Measurements from ENCODE around the gene HSH2D. TPM values are rescaled to one million over a fixed set of nuclear protein-coding genes. Genes with fewer than 3 reads are reported as not detected.

Gene HSH2D
- total and polyA plus RNA-seq, 9 of the 15 experiments (the other 6 are each of a cell fraction or from before 2014, with no cell fraction given), result 0.03 to 1.1 (median 0.35) TPM; not detected in 1

DNA sequence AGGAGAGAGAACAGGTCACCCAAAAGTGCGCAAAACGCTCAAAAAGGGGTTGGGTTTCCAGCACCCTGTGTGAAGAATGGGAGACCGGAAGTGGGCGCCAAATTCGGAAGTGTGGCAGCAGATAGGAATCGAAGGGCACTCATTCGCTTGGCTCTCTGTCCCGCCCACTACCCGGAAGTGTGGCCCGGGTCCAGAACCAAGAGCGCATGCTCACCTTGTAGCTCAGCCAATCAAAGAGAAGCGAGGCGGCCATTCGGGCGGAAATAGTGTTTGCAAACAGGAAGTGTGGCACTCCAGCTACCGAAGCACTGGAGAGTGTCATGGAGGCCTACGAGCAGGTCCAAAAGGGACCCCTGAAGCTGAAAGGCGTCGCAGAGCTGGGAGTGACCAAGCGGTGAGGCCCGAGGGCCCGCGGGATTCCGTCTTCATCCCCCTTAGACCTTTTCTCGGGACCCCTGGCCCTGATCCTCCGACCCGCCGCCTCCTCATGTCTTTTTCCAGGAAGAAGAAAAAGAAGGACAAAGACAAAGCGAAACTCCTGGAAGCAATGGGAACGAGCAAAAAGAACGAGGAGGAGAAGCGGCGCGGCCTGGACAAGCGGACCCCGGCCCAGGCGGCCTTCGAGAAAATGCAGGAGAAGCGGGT lies 41.8 kb downstream of the HSH2D start, which contains the start of gene FAM32A (continued):
- TF ChIP-seq, protein P1, sequence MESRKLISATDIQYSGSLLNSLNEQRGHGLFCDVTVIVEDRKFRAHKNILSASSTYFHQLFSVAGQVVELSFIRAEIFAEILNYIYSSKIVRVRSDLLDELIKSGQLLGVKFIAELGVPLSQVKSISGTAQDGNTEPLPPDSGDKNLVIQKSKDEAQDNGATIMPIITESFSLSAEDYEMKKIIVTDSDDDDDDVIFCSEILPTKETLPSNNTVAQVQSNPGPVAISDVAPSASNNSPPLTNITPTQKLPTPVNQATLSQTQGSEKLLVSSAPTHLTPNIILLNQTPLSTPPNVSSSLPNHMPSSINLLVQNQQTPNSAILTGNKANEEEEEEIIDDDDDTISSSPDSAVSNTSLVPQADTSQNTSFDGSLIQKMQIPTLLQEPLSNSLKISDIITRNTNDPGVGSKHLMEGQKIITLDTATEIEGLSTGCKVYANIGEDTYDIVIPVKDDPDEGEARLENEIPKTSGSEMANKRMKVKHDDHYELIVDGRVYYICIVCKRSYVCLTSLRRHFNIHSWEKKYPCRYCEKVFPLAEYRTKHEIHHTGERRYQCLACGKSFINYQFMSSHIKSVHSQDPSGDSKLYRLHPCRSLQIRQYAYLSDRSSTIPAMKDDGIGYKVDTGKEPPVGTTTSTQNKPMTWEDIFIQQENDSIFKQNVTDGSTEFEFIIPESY (CRISPR knock-in tag; IDR thresholded peaks at IDR 0.05), result no peak
- TF ChIP-seq, protein P2, sequence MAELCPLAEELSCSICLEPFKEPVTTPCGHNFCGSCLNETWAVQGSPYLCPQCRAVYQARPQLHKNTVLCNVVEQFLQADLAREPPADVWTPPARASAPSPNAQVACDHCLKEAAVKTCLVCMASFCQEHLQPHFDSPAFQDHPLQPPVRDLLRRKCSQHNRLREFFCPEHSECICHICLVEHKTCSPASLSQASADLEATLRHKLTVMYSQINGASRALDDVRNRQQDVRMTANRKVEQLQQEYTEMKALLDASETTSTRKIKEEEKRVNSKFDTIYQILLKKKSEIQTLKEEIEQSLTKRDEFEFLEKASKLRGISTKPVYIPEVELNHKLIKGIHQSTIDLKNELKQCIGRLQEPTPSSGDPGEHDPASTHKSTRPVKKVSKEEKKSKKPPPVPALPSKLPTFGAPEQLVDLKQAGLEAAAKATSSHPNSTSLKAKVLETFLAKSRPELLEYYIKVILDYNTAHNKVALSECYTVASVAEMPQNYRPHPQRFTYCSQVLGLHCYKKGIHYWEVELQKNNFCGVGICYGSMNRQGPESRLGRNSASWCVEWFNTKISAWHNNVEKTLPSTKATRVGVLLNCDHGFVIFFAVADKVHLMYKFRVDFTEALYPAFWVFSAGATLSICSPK (IDR thresholded peaks at IDR 0.05; ENCODE audit: borderline replicate concordance), result no peak
- no peak for TF ChIP-seq ZNF699 (CRISPR knock-in tag; IDR thresholded peaks at IDR 0.05; ENCODE audit: insufficient replicate concordance)
- peak; percentile 85 for TF ChIP-seq NFYB (IDR thresholded peaks at IDR 0.05; ENCODE audit: extremely low read depth, insufficient read length)
- no peak for TF ChIP-seq ZNF408 (CRISPR knock-in tag; IDR thresholded peaks at IDR 0.05; ENCODE audit: low read depth)
- TF ChIP-seq, protein P3, sequence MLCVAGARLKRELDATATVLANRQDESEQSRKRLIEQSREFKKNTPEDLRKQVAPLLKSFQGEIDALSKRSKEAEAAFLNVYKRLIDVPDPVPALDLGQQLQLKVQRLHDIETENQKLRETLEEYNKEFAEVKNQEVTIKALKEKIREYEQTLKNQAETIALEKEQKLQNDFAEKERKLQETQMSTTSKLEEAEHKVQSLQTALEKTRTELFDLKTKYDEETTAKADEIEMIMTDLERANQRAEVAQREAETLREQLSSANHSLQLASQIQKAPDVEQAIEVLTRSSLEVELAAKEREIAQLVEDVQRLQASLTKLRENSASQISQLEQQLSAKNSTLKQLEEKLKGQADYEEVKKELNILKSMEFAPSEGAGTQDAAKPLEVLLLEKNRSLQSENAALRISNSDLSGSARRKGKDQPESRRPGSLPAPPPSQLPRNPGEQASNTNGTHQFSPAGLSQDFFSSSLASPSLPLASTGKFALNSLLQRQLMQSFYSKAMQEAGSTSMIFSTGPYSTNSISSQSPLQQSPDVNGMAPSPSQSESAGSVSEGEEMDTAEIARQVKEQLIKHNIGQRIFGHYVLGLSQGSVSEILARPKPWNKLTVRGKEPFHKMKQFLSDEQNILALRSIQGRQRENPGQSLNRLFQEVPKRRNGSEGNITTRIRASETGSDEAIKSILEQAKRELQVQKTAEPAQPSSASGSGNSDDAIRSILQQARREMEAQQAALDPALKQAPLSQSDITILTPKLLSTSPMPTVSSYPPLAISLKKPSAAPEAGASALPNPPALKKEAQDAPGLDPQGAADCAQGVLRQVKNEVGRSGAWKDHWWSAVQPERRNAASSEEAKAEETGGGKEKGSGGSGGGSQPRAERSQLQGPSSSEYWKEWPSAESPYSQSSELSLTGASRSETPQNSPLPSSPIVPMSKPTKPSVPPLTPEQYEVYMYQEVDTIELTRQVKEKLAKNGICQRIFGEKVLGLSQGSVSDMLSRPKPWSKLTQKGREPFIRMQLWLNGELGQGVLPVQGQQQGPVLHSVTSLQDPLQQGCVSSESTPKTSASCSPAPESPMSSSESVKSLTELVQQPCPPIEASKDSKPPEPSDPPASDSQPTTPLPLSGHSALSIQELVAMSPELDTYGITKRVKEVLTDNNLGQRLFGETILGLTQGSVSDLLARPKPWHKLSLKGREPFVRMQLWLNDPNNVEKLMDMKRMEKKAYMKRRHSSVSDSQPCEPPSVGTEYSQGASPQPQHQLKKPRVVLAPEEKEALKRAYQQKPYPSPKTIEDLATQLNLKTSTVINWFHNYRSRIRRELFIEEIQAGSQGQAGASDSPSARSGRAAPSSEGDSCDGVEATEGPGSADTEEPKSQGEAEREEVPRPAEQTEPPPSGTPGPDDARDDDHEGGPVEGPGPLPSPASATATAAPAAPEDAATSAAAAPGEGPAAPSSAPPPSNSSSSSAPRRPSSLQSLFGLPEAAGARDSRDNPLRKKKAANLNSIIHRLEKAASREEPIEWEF (CRISPR knock-in tag; IDR thresholded peaks at IDR 0.05), result no peak
- TF ChIP-seq TEAD1 (CRISPR knock-in tag; IDR thresholded peaks at IDR 0.05), result no peak
- TF ChIP-seq NFRKB (IDR thresholded peaks at IDR 0.05; ENCODE audit: low read depth), result peak; percentile 67; the same call in 1 of the 2 replicates
- TF ChIP-seq NR0B1 (IDR thresholded peaks at IDR 0.05; ENCODE audit: partially characterized antibody), result no peak
- TF ChIP-seq HNRNPH1 (optimal IDR thresholded peaks at IDR 0.05; ENCODE audit: low read depth, low read length), result no peak
- peak; percentile 38; the same call in 1 of the 2 replicates for TF ChIP-seq RB1 (IDR thresholded peaks at IDR 0.05; ENCODE audit: low read depth)
- TF ChIP-seq ZNF175 (CRISPR knock-in tag; IDR thresholded peaks at IDR 0.05; ENCODE audit: low read depth), result no peak
- no peak for TF ChIP-seq NFIX (CRISPR knock-in tag; IDR thresholded peaks at IDR 0.05; ENCODE audit: low read depth)
- peak; percentile 46; the same call in 1 of the 2 replicates for TF ChIP-seq TFAP4 (CRISPR knock-in tag; IDR thresholded peaks at IDR 0.05; ENCODE audit: borderline replicate concordance)
- no peak for TF ChIP-seq ZNF644 (tag; IDR thresholded peaks at IDR 0.05; ENCODE audit: low read depth)

Measured in K562 (cell line).